ENCODE data around the gene ATP6V0C. TPM values are rescaled to one million over a fixed set of nuclear protein-coding genes. Genes with fewer than 3 reads are reported as not detected.
A peak's percentile ranks its signal among the peaks of the same experiment; 100 is the strongest.

ATP6V0C gene
- total and polyA plus RNA-seq, 2 of the 13 experiments (the other 11 are each of a cell fraction or from before 2014, with no cell fraction given) = 10.4 to 20.1 TPM

GRCh38 chr16:2524339-2524938, 10.7 kb downstream of the ATP6V0C start:
- ATAC-seq = peak; percentile 75
- WGBS (ENCODE audit: low lambda C conversion rate) = 0% methylated on average over 9 of the region's 9 CpGs
- Histone ChIP-seq H3K4me2 (ENCODE audit: low read depth, low read length) (peak overlapping the region; percentile 78), H3K79me2 (ENCODE audit: insufficient read depth, low read length) (peaks cover 39% of the 10 kb centered on the region), H3K4me3 (replicated peaks in 1 of 3; ENCODE audit: insufficient read depth in 1 of 3, low read depth in 2 of 3, low read length in 3 of 3) (peak overlapping the region; percentile 26 to 56 (median 38)), H3K27me3 (ENCODE audit: control insufficient read depth in 1 of 2, insufficient read depth in 2 of 2, low read length in 2 of 2) (no peaks in the 10 kb centered on the region), H3K9me3 (ENCODE audit: low read length) (no peaks in the 10 kb centered on the region), H3K9ac (ENCODE audit: insufficient read depth, low read depth, low read length) (peak overlapping the region; percentile 67), H2AFZ (ENCODE audit: low read length) (no peak overlapping the region), H4K20me1 (ENCODE audit: insufficient read depth, low read length) (peaks cover 3% of the 10 kb centered on the region; the same call in 1 of the 2 replicates), H3K4me1 (ENCODE audit: insufficient read depth, low read length) (peaks cover 74% of the 10 kb centered on the region), H3K36me3 (replicated peaks in 1 of 2; ENCODE audit: control insufficient read depth in 1 of 2, insufficient read depth in 2 of 2, low read length in 2 of 2) (peaks cover 16 to 45% of the 10 kb centered on the region in 2 experiments), H3K27ac (ENCODE audit: extremely low read length, insufficient read depth, low read length) (peak overlapping the region; percentile 92)
- intact Hi-C loops (cut with micrococcal nuclease; ENCODE audit: unreplicated experiment) (no loop called here), in situ Hi-C loops (cut with HindIII; ENCODE audit: extremely low pct_ligation_motif_present, low pct_unique_long_range_greater_than_20kb) (no loop called here)
- ChIA-PET CTCF (ENCODE audit: low intra/inter-chr PET ratio, low total read pairs) (interaction anchor here (1.2 to 1.3 kb wide), 2 partner anchors 11 to 12 kb away, joined by 3 read pairs; partner anchors contain the start of gene ATP6V0C), POLR2A (interaction anchor here (0.8 to 2.6 kb wide), 6 partner anchors 8 to 369 kb away, joined by 3 to 42 read pairs (median 10); partner anchors contain the start of genes ATP6V0C, PDPK1, TEDC2 and TRAF7)
- FAIRE-seq = peak; percentile 99
- BruUV-seq (replicated peaks) = TSS peak; percentile 31
- peak; percentile 93 for DNase-seq (ENCODE audit: low spot score)
- TF ChIP-seq HMGXB4 (CRISPR knock-in tag; IDR thresholded peaks at IDR 0.05; ENCODE audit: borderline replicate concordance in 1 of 2, low read depth in 1 of 2) (peak; percentile 65 to 85; a peak in 2 of 4 replicates), PPARG (CRISPR knock-in tag; conservative IDR thresholded peaks at IDR 0.05) (peak; percentile 81), ZNF557 (CRISPR knock-in tag; IDR thresholded peaks at IDR 0.05) (no peak), RAD21 (CRISPR knock-in tag; IDR thresholded peaks at IDR 0.05) (peak; percentile 71; the same call in 1 of the 2 replicates), SP4 (CRISPR knock-in tag; IDR thresholded peaks at IDR 0.05) (peak; percentile 72), ZBTB38 (CRISPR knock-in tag; IDR thresholded peaks at IDR 0.05) (no peak), CHD4 (IDR thresholded peaks at IDR 0.05; ENCODE audit: borderline replicate concordance, low read length) (no peak), PRMT3 (CRISPR knock-in tag; IDR thresholded peaks at IDR 0.05; ENCODE audit: borderline replicate concordance, low read depth) (no peak), LCORL (IDR thresholded peaks at IDR 0.05) (no peak), LCORL (CRISPR knock-in tag; IDR thresholded peaks at IDR 0.05) (peak; percentile 85), HOMEZ (CRISPR knock-in tag; IDR thresholded peaks at IDR 0.05; ENCODE audit: low read depth) (peak; percentile 86; the same call in 1 of the 2 replicates), ZNF432 (CRISPR knock-in tag; IDR thresholded peaks at IDR 0.05; ENCODE audit: borderline replicate concordance) (no peak), SRF (IDR thresholded peaks at IDR 0.05; ENCODE audit: low read depth, low read length) (no peak), TGIF2 (CRISPR knock-in tag; IDR thresholded peaks at IDR 0.05) (no peak; the same call in 1 of the 2 replicates), TBL1XR1 (IDR thresholded peaks at IDR 0.05; ENCODE audit: borderline replicate concordance, low read length, partially characterized antibody) (no peak), ZNF746 (CRISPR knock-in tag; IDR thresholded peaks at IDR 0.05) (peak; percentile 85; the same call in 1 of the 2 replicates), HOXA7 (CRISPR knock-in tag; IDR thresholded peaks at IDR 0.05) (no peak), ATRX (CRISPR knock-in tag; IDR thresholded peaks at IDR 0.05; ENCODE audit: borderline replicate concordance) (no peak), BRD4 (CRISPR knock-in tag; IDR thresholded peaks at IDR 0.05) (no peak)
